Parathyroid adenoma (tissue), 2 donors: Measurements from ENCODE around the gene DKKL1.

Experiments used
- H2AFZ ChIP-seq: fragments of 300-600 bp; sonication (generic); one replicate; pipeline ENCODE4 v1.7.0; 2017; ENCODE audit warnings: antibody characterized with exemption, mild to moderate bottlenecking
- H3K27ac ChIP-seq: fragments of 300-600 bp; sonication (generic); one replicate; pipeline ENCODE4 v1.7.0; 2017
- H3K27me3 ChIP-seq: fragments of 300-600 bp; sonication (generic); one replicate; pipeline ENCODE4 v1.7.0; 2017; ENCODE audit warnings: low read length; ENCODE audit not compliant: control insufficient read depth, insufficient read depth
- H3K36me3 ChIP-seq: fragments of 300-600 bp; sonication (generic); one replicate; pipeline ENCODE4 v1.7.0; 2017; ENCODE audit warnings: low read length; ENCODE audit not compliant: control insufficient read depth, insufficient read depth
- H3K4me1 ChIP-seq: fragments of 300-600 bp; sonication (generic); one replicate; pipeline ENCODE4 v1.7.0; 2017; ENCODE audit warnings: control low read depth
- H3K4me2 ChIP-seq: fragments of 300-600 bp; sonication (generic); one replicate; pipeline ENCODE4 v1.7.0; 2017; ENCODE audit warnings: low read length
- H3K4me3 ChIP-seq: fragments of 300-600 bp; sonication (generic); one replicate; pipeline ENCODE4 v1.7.0; 2017; ENCODE audit warnings: low read depth, low read length
- H3K79me2 ChIP-seq: fragments of 300-600 bp; sonication (generic); one replicate; pipeline ENCODE4 v1.7.0; 2017; ENCODE audit warnings: control low read depth
- H3K9ac ChIP-seq: fragments of 300-600 bp; sonication (generic); one replicate; pipeline ENCODE4 v1.7.0; 2017; ENCODE audit warnings: mild to moderate bottlenecking
- H3K9me3 ChIP-seq: fragments of 300-600 bp; sonication (generic); one replicate; pipeline ENCODE4 v1.7.0; 2017; ENCODE audit warnings: low read length; ENCODE audit not compliant: control insufficient read depth
- CTCF ChIP-seq: fragments of 300-600 bp; sonication (generic); IDR thresholded peaks from one replicate; pipeline ENCODE4 v1.7.0; 2017; ENCODE audit warnings: antibody characterized with exemption, mild to moderate bottlenecking
- donor health status: primary hyperparathyroidism.

The DKKL1 gene

GRCh38 chr19:49342291-49342721, 21.4 kb upstream of the DKKL1 start:
- H3K27ac ChIP-seq = no peak overlapping the region
- no peaks in the 10 kb centered on the region for H3K79me2 ChIP-seq
- no peak overlapping the region for H3K9ac ChIP-seq
- H3K4me1 ChIP-seq = peaks cover 6% of the 10 kb centered on the region
- H3K36me3 ChIP-seq = no peaks in the 10 kb centered on the region
- no peaks in the 10 kb centered on the region for H3K9me3 ChIP-seq
- H3K27me3 ChIP-seq = no peaks in the 10 kb centered on the region
- no peak overlapping the region for H3K4me3 ChIP-seq
- no peak overlapping the region for H3K4me2 ChIP-seq
- no peak for TF ChIP-seq CTCF
- H2AFZ ChIP-seq = no peak overlapping the region

GRCh38 chr19:49343123-49343522, 20.6 kb upstream of the DKKL1 start:
- Histone ChIP-seq H3K36me3 (no peaks in the 10 kb centered on the region), H3K4me2 (no peak overlapping the region), H3K4me3 (no peak overlapping the region), H2AFZ (no peak overlapping the region), H3K27ac (no peak overlapping the region), H3K9ac (no peak overlapping the region), H3K9me3 (no peaks in the 10 kb centered on the region), H3K79me2 (no peaks in the 10 kb centered on the region), H3K27me3 (no peaks in the 10 kb centered on the region), H3K4me1 (peaks cover 6% of the 10 kb centered on the region)
- TF ChIP-seq CTCF = no peak

- no peak overlapping the region for H2AFZ ChIP-seq
- H3K79me2 ChIP-seq = no peaks in the 10 kb centered on the region
- H3K4me1 ChIP-seq = no peaks in the 10 kb centered on the region
- no peaks in the 10 kb centered on the region for H3K9me3 ChIP-seq
- H3K4me3 ChIP-seq = no peak overlapping the region
- H3K36me3 ChIP-seq = no peaks in the 10 kb centered on the region
- no peak overlapping the region for H3K9ac ChIP-seq
- no peak overlapping the region for H3K4me2 ChIP-seq
- TF ChIP-seq CTCF = no peak
- no peak overlapping the region for H3K27ac ChIP-seq
- no peaks in the 10 kb centered on the region for H3K27me3 ChIP-seq
These were observed 18.9 kb upstream of the DKKL1 start for GRCh38 chr19:49344505-49345423.

GRCh38 chr19:49347191-49347590, 16.5 kb upstream of the DKKL1 start:
- no peaks in the 10 kb centered on the region for H3K36me3 ChIP-seq

More at GRCh38 chr19:49347191-49347590, 16.5 kb upstream of the DKKL1 start:
- Histone ChIP-seq H3K4me3 (no peak overlapping the region), H3K4me1 (no peaks in the 10 kb centered on the region), H3K9me3 (no peaks in the 10 kb centered on the region), H3K79me2 (no peaks in the 10 kb centered on the region), H3K9ac (no peak overlapping the region), H3K27ac (no peak overlapping the region), H2AFZ (no peak overlapping the region), H3K4me2 (no peak overlapping the region), H3K27me3 (no peaks in the 10 kb centered on the region)
- TF ChIP-seq CTCF = no peak
